ENCODE data around the gene CWC25. TPM values are rescaled to one million over a fixed set of nuclear protein-coding genes. Genes with fewer than 3 reads are reported as not detected.

The CWC25 gene
- total and polyA plus RNA-seq, 12 donors, result 4.5 to 47.8 (median 18.0) TPM

DNA sequence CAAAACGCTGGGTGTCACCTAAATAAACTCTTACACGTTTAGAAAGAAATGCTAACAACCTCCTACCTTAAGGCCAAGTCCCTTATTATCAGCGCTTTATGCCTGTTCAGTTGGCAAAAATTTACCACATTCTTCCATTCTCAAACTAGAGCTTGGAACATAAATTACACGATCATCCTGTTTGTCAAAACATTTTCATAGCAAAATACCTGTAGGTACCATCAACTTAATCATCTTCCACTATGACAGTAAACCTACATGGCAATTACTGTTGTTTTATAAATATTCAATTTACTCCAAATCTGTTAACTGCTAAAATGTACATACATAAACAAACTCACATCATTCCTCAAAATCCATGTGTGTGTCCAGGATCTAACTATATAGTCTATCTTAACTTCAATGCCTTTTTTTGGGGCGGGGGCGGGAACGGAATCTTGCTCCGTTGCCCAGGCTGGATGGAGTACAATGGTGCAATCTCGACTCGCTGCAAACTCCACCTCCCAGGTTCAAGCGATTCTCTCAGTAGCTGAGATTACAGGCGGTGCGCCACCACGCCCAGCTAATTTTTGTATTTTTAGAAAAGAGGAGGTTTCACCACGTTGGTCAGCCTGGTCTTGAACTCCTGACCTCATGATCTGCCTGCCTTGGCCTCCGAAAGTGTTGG is 24.0 kb upstream of the CWC25 start:
- H3K9me3 ChIP-seq (replicated peaks in 1 of 3), result no peaks in the 10 kb centered on the region
- H3K27me3 ChIP-seq, result no peaks in the 10 kb centered on the region
- peaks cover 0 to 50% of the 10 kb centered on the region in 2 donors for H3K36me3 ChIP-seq (replicated peaks in 1 of 2)
- peaks cover 24 to 27% of the 10 kb centered on the region in 2 donors for H3K4me1 ChIP-seq (replicated peaks in 1 of 2)
- TF ChIP-seq POLR2A (IDR thresholded peaks at IDR 0.05), result no peak
- TF ChIP-seq, protein P1, sequence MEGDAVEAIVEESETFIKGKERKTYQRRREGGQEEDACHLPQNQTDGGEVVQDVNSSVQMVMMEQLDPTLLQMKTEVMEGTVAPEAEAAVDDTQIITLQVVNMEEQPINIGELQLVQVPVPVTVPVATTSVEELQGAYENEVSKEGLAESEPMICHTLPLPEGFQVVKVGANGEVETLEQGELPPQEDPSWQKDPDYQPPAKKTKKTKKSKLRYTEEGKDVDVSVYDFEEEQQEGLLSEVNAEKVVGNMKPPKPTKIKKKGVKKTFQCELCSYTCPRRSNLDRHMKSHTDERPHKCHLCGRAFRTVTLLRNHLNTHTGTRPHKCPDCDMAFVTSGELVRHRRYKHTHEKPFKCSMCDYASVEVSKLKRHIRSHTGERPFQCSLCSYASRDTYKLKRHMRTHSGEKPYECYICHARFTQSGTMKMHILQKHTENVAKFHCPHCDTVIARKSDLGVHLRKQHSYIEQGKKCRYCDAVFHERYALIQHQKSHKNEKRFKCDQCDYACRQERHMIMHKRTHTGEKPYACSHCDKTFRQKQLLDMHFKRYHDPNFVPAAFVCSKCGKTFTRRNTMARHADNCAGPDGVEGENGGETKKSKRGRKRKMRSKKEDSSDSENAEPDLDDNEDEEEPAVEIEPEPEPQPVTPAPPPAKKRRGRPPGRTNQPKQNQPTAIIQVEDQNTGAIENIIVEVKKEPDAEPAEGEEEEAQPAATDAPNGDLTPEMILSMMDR (IDR thresholded peaks at IDR 0.05), result no peak
- intact Hi-C loops (cut with DNase I), result no loop called here
- DNase-seq, result no peak
- H3K27ac ChIP-seq, result no peak overlapping the region
- WGBS, 4 donors, result 82 to 87% (median 83%) methylated on average over 16 of the region's 16 CpGs
- no peak overlapping the region for H3K4me3 ChIP-seq

DNA sequence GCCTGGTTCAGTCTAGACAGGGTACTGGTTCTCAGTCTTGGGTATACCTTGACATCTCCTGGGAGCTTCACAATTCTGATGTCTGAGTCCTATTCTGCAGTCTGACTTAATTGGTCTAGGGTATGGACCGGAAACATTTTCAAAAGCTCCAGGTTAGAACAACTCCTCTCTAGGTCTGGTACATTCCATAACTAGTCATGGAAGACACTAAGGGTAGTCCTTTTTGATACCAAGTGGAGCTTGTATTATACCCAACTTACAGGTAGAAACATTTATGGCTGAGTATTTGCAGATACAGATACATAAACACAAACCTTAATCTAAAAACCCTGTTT is 23.4 kb upstream of the CWC25 start:
- no peaks in the 10 kb centered on the region for H3K27me3 ChIP-seq
- H3K36me3 ChIP-seq (replicated peaks in 1 of 2), result peaks cover 0 to 50% of the 10 kb centered on the region in 2 donors
- TF ChIP-seq POLR2A (IDR thresholded peaks at IDR 0.05), result no peak
- TF ChIP-seq, protein P1 (IDR thresholded peaks at IDR 0.05), result no peak
- H3K4me1 ChIP-seq (replicated peaks in 1 of 2), result peaks cover 24 to 25% of the 10 kb centered on the region in 2 donors
- H3K9me3 ChIP-seq (replicated peaks in 1 of 3), result no peaks in the 10 kb centered on the region
- H3K4me3 ChIP-seq, result no peak overlapping the region
- WGBS, 4 donors, result 89 to 100% (median 99%) methylated on average over 1 of the region's 1 CpG
- intact Hi-C loops (cut with DNase I), result no loop called here
- no peak overlapping the region for H3K27ac ChIP-seq
- DNase-seq, result no peak

DNA sequence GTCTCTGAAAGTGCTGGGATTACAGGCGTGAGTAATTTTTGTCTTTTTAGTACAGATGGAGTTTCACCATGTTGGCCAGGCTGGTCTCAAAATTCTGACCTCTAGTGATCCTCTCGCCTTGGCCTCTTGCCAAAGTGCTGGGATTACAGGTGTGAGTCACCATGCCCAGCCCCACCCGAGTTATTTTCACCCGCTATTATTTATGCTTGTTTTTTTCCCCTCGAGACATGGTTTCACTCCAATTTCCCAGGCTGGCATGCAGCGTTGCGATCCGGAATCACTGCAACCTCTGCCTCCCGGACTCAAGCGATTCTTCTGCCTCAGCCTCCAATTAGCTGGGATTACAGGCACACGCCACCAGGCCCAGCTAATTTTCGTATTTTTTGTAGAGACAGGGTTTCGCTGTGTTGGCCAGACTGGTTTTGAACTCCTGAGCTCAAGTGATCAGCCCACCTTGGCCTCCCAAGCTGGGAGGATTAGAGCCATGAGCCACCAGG is 19.2 kb upstream of the CWC25 start:
- 42 to 87% (median 77%) methylated on average over 12 to 13 of the region's 13 CpGs for WGBS, 4 donors
- no peak for TF ChIP-seq POLR2A (IDR thresholded peaks at IDR 0.05)
- TF ChIP-seq, protein P1 (IDR thresholded peaks at IDR 0.05), result no peak
- Histone ChIP-seq H3K4me3 (no peak overlapping the region), H3K9me3 (replicated peaks in 1 of 3) (no peaks in the 10 kb centered on the region), H3K27ac (peak overlapping the region in 2 of 5 donors; percentile 35 to 51), H3K4me1 (replicated peaks in 1 of 2) (no peaks in the 10 kb centered on the region), H3K27me3 (no peaks in the 10 kb centered on the region), H3K36me3 (replicated peaks in 1 of 2) (peaks cover 0 to 21% of the 10 kb centered on the region in 2 donors)
- intact Hi-C loops (cut with DNase I), result no loop called here
- DNase-seq, result peak in 3 of 7 donors; percentile 83 to 94 (median 84)

DNA sequence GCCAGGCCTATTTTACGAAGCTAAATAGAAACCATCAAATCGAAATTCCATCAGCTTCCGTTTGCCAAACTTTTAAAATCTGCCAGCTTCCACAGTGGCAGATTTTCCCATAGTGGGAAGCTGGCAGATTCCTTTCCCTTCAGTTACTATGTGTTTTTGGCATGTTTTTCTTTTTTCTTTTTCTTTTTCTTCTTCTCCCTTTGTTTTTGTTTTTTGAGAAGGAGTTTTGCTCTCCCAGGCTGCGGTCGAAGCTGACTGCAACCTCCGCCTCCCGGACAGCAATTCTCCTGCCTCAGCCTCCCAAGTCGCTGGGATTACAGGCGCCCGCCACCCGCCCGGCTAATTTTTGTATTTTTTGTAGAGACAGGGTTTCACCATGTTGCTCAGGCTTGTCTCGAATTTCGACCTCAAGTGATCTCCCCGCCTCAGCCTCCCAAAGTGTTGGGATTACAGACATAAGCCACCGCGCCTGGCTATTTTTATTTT is 684 bp upstream of the CWC25 start:
- WGBS, 4 donors, result 92 to 94% (median 92%) methylated on average over 17 of the region's 17 CpGs
- peak overlapping the region in 1 of 4 donors; percentile 99 for H3K4me3 ChIP-seq
- TF ChIP-seq POLR2A (IDR thresholded peaks at IDR 0.05), result no peak
- TF ChIP-seq, protein P1 (IDR thresholded peaks at IDR 0.05), result no peak
- DNase-seq, result peak in 1 of 7 donors; percentile 20
- H3K27ac ChIP-seq, result peak overlapping the region; percentile 26 to 99 (median 96)
- no peaks in the 10 kb centered on the region for H3K9me3 ChIP-seq (replicated peaks in 1 of 3)
- H3K27me3 ChIP-seq, result no peaks in the 10 kb centered on the region
- H3K4me1 ChIP-seq (replicated peaks in 1 of 2), result peaks cover 15 to 17% of the 10 kb centered on the region in 2 donors
- intact Hi-C loops (cut with DNase I), result no loop called here
- peaks cover 0 to 5% of the 10 kb centered on the region in 2 donors for H3K36me3 ChIP-seq (replicated peaks in 1 of 2)

Measured in adrenal gland (tissue), 12 donors.